ENCODE data around the gene MRPL45. TPM values are rescaled to one million over a fixed set of nuclear protein-coding genes. Genes with fewer than 3 reads are reported as not detected.
A peak's percentile ranks its signal among the peaks of the same experiment; 100 is the strongest.

Gene MRPL45
- total and polyA plus RNA-seq, 9 of the 15 experiments (the other 6 are each of a cell fraction or from before 2014, with no cell fraction given), result 48.4 to 228 (median 76.8) TPM

DNA sequence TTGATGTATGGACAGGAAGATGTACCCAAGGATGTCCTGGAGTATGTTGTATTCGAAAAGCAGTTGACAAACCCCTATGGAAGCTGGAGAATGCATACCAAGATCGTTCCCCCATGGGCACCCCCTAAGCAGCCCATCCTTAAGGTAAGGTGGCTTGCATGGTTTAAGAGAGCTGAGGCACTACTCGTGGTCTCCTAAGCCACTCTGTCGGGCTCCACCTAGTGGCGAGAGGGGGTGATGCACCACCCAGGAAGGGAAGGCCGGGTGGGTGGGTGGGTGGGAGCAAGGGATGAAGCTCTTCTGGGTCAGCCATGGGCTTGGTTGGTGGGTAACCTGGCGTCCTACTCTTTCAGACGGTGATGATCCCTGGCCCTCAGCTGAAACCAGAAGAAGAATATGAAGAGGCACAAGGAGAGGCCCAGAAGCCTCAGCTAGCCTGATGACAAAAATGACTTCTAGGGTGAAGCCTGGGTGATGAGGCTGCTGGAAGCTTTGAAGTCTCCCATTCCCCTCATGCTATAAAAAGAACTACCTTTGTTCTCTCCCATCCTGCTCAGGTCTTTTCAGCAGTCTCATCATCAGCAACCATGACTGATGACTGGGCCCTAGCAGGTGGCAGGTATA, 25.3 kb downstream of the MRPL45 start (continued):
- TF ChIP-seq, protein P1, sequence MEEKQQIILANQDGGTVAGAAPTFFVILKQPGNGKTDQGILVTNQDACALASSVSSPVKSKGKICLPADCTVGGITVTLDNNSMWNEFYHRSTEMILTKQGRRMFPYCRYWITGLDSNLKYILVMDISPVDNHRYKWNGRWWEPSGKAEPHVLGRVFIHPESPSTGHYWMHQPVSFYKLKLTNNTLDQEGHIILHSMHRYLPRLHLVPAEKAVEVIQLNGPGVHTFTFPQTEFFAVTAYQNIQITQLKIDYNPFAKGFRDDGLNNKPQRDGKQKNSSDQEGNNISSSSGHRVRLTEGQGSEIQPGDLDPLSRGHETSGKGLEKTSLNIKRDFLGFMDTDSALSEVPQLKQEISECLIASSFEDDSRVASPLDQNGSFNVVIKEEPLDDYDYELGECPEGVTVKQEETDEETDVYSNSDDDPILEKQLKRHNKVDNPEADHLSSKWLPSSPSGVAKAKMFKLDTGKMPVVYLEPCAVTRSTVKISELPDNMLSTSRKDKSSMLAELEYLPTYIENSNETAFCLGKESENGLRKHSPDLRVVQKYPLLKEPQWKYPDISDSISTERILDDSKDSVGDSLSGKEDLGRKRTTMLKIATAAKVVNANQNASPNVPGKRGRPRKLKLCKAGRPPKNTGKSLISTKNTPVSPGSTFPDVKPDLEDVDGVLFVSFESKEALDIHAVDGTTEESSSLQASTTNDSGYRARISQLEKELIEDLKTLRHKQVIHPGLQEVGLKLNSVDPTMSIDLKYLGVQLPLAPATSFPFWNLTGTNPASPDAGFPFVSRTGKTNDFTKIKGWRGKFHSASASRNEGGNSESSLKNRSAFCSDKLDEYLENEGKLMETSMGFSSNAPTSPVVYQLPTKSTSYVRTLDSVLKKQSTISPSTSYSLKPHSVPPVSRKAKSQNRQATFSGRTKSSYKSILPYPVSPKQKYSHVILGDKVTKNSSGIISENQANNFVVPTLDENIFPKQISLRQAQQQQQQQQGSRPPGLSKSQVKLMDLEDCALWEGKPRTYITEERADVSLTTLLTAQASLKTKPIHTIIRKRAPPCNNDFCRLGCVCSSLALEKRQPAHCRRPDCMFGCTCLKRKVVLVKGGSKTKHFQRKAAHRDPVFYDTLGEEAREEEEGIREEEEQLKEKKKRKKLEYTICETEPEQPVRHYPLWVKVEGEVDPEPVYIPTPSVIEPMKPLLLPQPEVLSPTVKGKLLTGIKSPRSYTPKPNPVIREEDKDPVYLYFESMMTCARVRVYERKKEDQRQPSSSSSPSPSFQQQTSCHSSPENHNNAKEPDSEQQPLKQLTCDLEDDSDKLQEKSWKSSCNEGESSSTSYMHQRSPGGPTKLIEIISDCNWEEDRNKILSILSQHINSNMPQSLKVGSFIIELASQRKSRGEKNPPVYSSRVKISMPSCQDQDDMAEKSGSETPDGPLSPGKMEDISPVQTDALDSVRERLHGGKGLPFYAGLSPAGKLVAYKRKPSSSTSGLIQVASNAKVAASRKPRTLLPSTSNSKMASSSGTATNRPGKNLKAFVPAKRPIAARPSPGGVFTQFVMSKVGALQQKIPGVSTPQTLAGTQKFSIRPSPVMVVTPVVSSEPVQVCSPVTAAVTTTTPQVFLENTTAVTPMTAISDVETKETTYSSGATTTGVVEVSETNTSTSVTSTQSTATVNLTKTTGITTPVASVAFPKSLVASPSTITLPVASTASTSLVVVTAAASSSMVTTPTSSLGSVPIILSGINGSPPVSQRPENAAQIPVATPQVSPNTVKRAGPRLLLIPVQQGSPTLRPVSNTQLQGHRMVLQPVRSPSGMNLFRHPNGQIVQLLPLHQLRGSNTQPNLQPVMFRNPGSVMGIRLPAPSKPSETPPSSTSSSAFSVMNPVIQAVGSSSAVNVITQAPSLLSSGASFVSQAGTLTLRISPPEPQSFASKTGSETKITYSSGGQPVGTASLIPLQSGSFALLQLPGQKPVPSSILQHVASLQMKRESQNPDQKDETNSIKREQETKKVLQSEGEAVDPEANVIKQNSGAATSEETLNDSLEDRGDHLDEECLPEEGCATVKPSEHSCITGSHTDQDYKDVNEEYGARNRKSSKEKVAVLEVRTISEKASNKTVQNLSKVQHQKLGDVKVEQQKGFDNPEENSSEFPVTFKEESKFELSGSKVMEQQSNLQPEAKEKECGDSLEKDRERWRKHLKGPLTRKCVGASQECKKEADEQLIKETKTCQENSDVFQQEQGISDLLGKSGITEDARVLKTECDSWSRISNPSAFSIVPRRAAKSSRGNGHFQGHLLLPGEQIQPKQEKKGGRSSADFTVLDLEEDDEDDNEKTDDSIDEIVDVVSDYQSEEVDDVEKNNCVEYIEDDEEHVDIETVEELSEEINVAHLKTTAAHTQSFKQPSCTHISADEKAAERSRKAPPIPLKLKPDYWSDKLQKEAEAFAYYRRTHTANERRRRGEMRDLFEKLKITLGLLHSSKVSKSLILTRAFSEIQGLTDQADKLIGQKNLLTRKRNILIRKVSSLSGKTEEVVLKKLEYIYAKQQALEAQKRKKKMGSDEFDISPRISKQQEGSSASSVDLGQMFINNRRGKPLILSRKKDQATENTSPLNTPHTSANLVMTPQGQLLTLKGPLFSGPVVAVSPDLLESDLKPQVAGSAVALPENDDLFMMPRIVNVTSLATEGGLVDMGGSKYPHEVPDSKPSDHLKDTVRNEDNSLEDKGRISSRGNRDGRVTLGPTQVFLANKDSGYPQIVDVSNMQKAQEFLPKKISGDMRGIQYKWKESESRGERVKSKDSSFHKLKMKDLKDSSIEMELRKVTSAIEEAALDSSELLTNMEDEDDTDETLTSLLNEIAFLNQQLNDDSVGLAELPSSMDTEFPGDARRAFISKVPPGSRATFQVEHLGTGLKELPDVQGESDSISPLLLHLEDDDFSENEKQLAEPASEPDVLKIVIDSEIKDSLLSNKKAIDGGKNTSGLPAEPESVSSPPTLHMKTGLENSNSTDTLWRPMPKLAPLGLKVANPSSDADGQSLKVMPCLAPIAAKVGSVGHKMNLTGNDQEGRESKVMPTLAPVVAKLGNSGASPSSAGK (IDR thresholded peaks at IDR 0.05), result no peak
- TF ChIP-seq MCM2 (IDR thresholded peaks at IDR 0.05; ENCODE audit: low read depth) (no peak), PHB2 (IDR thresholded peaks at IDR 0.05; ENCODE audit: low read depth) (no peak), CREM (IDR thresholded peaks at IDR 0.05; ENCODE audit: low read depth) (0 out of 2 replicates have a peak, but pooled peaks have one; percentile 21), FIP1L1 (IDR thresholded peaks at IDR 0.05; ENCODE audit: low read depth, low read length, poor library complexity, severe bottlenecking) (no peak), FOXM1 (IDR thresholded peaks at IDR 0.05; ENCODE audit: low read depth) (no peak), FOXM1 (CRISPR knock-in tag; IDR thresholded peaks at IDR 0.05; ENCODE audit: low read depth) (no peak), NFIX (CRISPR knock-in tag; IDR thresholded peaks at IDR 0.05; ENCODE audit: low read depth) (no peak), NR1H2 (CRISPR knock-in tag; IDR thresholded peaks at IDR 0.05) (no peak), MTA3 (IDR thresholded peaks at IDR 0.05; ENCODE audit: borderline replicate concordance) (no peak), HDAC2 (IDR thresholded peaks at IDR 0.05) (no peak), ARHGAP35 (IDR thresholded peaks at IDR 0.05; ENCODE audit: partially characterized antibody) (no peak), SNRNP70 (optimal IDR thresholded peaks at IDR 0.05; ENCODE audit: low read depth, low read length) (no peak), GTF2F1 (IDR thresholded peaks at IDR 0.05; ENCODE audit: low read depth, low read length) (no peak), BACH1 (tag; IDR thresholded peaks at IDR 0.05) (no peak)
- TF ChIP-seq, protein P2, sequence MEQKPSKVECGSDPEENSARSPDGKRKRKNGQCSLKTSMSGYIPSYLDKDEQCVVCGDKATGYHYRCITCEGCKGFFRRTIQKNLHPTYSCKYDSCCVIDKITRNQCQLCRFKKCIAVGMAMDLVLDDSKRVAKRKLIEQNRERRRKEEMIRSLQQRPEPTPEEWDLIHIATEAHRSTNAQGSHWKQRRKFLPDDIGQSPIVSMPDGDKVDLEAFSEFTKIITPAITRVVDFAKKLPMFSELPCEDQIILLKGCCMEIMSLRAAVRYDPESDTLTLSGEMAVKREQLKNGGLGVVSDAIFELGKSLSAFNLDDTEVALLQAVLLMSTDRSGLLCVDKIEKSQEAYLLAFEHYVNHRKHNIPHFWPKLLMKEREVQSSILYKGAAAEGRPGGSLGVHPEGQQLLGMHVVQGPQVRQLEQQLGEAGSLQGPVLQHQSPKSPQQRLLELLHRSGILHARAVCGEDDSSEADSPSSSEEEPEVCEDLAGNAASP (IDR thresholded peaks at IDR 0.05), result no peak

Data from K562 (cell line).